NB4 (cell line): ENCODE measurements around the gene SERPINA6.

ENCODE experiments used
- MAX ChIP-seq: IDR thresholded peaks from 2 replicates; pipeline ENCODE4 v1.6.1; 2011; ENCODE audit warnings: low read depth, low read length
- MYC ChIP-seq: IDR thresholded peaks from 2 replicates; pipeline ENCODE4 v1.6.1; 2011; ENCODE audit warnings: low read depth, low read length
- POLR2A ChIP-seq: IDR thresholded peaks from 2 replicates; pipeline ENCODE4 v1.6.1; 2011; ENCODE audit warnings: mild to moderate bottlenecking; ENCODE audit not compliant: insufficient read length; ENCODE audit errors: extremely low read depth
- TF ChIP-seq, protein P1 (sequence below): IDR thresholded peaks from one replicate; pipeline ENCODE4 v1.5.1; 2012; ENCODE audit warnings: low read depth, low read length

DNA sequence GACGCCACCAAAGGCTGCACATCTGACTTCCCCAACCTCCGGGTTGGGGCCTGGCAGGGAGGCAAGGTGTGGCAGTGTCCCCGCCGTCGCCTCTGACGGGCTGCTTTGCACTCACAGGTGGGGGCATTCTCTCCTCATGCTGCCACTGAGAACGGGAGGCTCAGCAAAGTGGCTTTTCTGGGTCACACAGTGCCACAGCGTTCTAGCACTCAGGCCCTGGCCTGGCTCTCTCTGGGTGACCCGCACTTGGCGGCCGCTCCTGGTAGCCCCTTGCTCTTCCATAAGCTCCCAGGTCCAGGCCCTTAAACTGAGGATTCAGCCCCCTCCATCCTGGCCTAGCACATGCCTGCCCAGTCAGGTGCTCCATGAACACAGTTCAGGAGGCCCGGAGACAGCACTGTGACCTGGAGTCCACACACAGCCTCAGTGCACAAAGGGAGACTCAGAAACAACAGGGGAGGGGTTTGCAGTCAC is 40.1 kb upstream of the SERPINA6 start:
- TF ChIP-seq POLR2A, result no peak
- TF ChIP-seq, protein P1, sequence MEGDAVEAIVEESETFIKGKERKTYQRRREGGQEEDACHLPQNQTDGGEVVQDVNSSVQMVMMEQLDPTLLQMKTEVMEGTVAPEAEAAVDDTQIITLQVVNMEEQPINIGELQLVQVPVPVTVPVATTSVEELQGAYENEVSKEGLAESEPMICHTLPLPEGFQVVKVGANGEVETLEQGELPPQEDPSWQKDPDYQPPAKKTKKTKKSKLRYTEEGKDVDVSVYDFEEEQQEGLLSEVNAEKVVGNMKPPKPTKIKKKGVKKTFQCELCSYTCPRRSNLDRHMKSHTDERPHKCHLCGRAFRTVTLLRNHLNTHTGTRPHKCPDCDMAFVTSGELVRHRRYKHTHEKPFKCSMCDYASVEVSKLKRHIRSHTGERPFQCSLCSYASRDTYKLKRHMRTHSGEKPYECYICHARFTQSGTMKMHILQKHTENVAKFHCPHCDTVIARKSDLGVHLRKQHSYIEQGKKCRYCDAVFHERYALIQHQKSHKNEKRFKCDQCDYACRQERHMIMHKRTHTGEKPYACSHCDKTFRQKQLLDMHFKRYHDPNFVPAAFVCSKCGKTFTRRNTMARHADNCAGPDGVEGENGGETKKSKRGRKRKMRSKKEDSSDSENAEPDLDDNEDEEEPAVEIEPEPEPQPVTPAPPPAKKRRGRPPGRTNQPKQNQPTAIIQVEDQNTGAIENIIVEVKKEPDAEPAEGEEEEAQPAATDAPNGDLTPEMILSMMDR, result no peak
- no peak for TF ChIP-seq MAX
- no peak for TF ChIP-seq MYC
